ENCODE results near the gene EFHC2.

GRCh38 chrX:44167116-44167515 is 176.4 kb downstream of the EFHC2 start:
- TF ChIP-seq EZH2 (IDR thresholded peaks at IDR 0.05) = no peak
- no peak for TF ChIP-seq POLR2AphosphoS5 (IDR thresholded peaks at IDR 0.05; ENCODE audit: borderline replicate concordance, low read depth, low read length)
- TF ChIP-seq FOXP2 (optimal IDR thresholded peaks at IDR 0.05; ENCODE audit: control extremely low read depth, extremely low read length, insufficient read depth) = no peak
